CD4-positive, alpha-beta T cell treated with Interleukin-1 beta for 1 hour (primary cell): Measurements from ENCODE around the gene RAD51B.
"Not testable (repeated sequence)": the region's sequence is repeated elsewhere in the genome, so short reads cannot be mapped to it uniquely, and the experiment has no call there.

Source experiments
- DNase-seq, 2 donors: peaks; one replicate each; pipeline ENCODE4 v3.0.0-alpha.2; 2020 to 2022

Gene RAD51B

GRCh38 chr14:68284834-68285233 lies 465.3 kb downstream of the RAD51B start:
- no peak for DNase-seq

GRCh38 chr14:68285421-68286179 lies 466.0 kb downstream of the RAD51B start:
- peak; percentile 59 to 65 for DNase-seq

- DNase-seq = no peak
Measured at GRCh38 chr14:68286667-68287066, 467.1 kb downstream of the RAD51B start.

- DNase-seq = not testable (repeated sequence)
Measured at GRCh38 chr14:68289452-68289851, 469.9 kb downstream of the RAD51B start.

GRCh38 chr14:68291820-68292219 lies 472.2 kb downstream of the RAD51B start:
- DNase-seq = no peak

GRCh38 chr14:68292441-68293215 lies 473.0 kb downstream of the RAD51B start:
- DNase-seq = no peak

GRCh38 chr14:68293404-68293803 lies 473.8 kb downstream of the RAD51B start:
- peak in 1 of 2 donors; percentile 43 for DNase-seq

GRCh38 chr14:68295316-68295816 lies 475.8 kb downstream of the RAD51B start:
- no peak for DNase-seq

GRCh38 chr14:68297039-68297438 lies 477.5 kb downstream of the RAD51B start:
- DNase-seq = no peak

- no peak for DNase-seq
Measured at GRCh38 chr14:68297876-68298468, 478.4 kb downstream of the RAD51B start.

GRCh38 chr14:68300608-68301007 lies 481.0 kb downstream of the RAD51B start:
- DNase-seq = no peak

GRCh38 chr14:68301219-68301618 lies 481.6 kb downstream of the RAD51B start:
- DNase-seq = no peak

GRCh38 chr14:68302938-68303337 lies 483.4 kb downstream of the RAD51B start:
- DNase-seq = not testable (repeated sequence)

- no peak for DNase-seq
Measured at GRCh38 chr14:68305738-68306137, 486.2 kb downstream of the RAD51B start.

GRCh38 chr14:68306265-68306933 lies 486.8 kb downstream of the RAD51B start:
- DNase-seq = no peak

GRCh38 chr14:68306934-68307789 lies 487.6 kb downstream of the RAD51B start:
- no peak for DNase-seq

- DNase-seq = no peak
Measured at GRCh38 chr14:68307790-68308168, 488.2 kb downstream of the RAD51B start.

- DNase-seq = no peak
Measured at GRCh38 chr14:68308726-68309520, 489.3 kb downstream of the RAD51B start.

- DNase-seq = no peak
Measured at GRCh38 chr14:68309616-68310015, 490.0 kb downstream of the RAD51B start.

- DNase-seq = no peak
Measured at GRCh38 chr14:68312300-68312699, 492.7 kb downstream of the RAD51B start.
